ENCODE results near the gene INF2.

DNA sequence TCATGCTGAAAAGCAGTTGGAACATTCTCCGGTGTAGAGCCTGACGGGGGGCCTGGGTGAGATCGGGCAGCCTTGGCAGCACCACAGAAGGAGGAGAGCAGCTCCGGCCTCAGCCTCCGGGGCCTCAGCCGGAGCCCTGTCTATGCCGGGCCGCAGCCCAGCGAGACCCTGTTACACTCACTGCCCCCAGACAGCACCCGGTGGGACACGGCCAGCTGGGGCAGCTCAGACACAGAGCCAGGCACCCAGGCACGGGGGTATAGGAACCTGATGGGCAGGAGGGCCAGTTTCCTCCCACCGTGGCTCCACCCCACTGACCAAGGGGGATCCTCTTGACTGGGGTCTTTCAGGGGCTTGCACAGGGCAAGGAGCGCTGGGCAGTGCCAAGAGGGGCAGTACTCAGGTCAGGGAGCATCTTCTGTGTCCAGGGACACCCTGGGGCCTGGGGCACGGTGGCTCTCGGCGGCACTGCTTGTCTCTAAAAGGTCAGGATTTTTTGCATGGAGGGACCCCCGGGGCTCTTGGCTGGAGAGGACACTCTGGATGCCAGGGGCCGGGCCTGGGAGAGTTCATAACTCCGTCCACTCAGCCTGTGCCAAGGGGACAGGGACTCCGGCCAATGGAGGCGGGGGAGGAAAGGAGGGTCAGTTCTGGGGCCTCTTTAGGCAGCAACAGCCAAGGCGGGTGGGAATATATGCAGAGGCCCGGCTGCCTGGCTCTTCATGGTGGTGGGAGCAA is 9.4 kb downstream of the INF2 start:
- TF ChIP-seq, protein P1, sequence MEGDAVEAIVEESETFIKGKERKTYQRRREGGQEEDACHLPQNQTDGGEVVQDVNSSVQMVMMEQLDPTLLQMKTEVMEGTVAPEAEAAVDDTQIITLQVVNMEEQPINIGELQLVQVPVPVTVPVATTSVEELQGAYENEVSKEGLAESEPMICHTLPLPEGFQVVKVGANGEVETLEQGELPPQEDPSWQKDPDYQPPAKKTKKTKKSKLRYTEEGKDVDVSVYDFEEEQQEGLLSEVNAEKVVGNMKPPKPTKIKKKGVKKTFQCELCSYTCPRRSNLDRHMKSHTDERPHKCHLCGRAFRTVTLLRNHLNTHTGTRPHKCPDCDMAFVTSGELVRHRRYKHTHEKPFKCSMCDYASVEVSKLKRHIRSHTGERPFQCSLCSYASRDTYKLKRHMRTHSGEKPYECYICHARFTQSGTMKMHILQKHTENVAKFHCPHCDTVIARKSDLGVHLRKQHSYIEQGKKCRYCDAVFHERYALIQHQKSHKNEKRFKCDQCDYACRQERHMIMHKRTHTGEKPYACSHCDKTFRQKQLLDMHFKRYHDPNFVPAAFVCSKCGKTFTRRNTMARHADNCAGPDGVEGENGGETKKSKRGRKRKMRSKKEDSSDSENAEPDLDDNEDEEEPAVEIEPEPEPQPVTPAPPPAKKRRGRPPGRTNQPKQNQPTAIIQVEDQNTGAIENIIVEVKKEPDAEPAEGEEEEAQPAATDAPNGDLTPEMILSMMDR (conservative IDR thresholded peaks at IDR 0.05 in 1 of 2, IDR thresholded peaks at IDR 0.05 in 1 of 2; ENCODE audit: extremely low read depth in 1 of 2, insufficient read depth in 1 of 2, low read depth in 1 of 2, low read length in 2 of 2): no peak
- no peak for TF ChIP-seq EZH2 (IDR thresholded peaks at IDR 0.05; ENCODE audit: borderline replicate concordance, low read length)

All from mammary epithelial cell (primary cell).